BJ (cell line): ENCODE measurements around the gene SNX22. TPM values are rescaled to one million over a fixed set of nuclear protein-coding genes. Genes with fewer than 3 reads are reported as not detected.
A peak's percentile ranks its signal among the peaks of the same experiment; 100 is the strongest.

Experiments used
- CTCF ChIA-PET: fragments of 350-600 bp; formaldehyde crosslinking; extraction: SDS; loops from one replicate; lab custom pipeline; 2021; ENCODE audit warnings: antibody characterized with exemption, inconsistent platforms; lab: Yijun Ruan, JAX
- POLR2A ChIA-PET: fragments of 300-600 bp; sonication (Branson Sonifier 250); formaldehyde crosslinking; extraction: SDS; loops from one replicate; lab custom pipeline; 2021; ENCODE audit warnings: antibody characterized with exemption; lab: Charles Lee
- DNase-seq: peaks from one replicate; pipeline ENCODE4 v3.0.0-alpha.2; 2011; ENCODE audit warnings: low read depth
- H3K27me3 ChIP-seq: 2 replicates; pipeline ENCODE4 v1.6.0; 2011; ENCODE audit warnings: low read length; ENCODE audit not compliant: control insufficient read depth, insufficient read depth
- H3K36me3 ChIP-seq: 2 replicates; pipeline ENCODE4 v1.5.1; 2011; ENCODE audit warnings: low read length; ENCODE audit not compliant: control insufficient read depth, insufficient read depth
- H3K4me3 ChIP-seq: 2 replicates; pipeline ENCODE4 v1.5.1; 2011; ENCODE audit warnings: low read depth, mild to moderate bottlenecking, control low read depth, low read length
- polyA plus RNA-seq: library from polyadenylated mRNA; depleted of rRNA; stranded (reverse); fragments of >200 nt; gene quantifications from 2 replicates; pipeline ENCODE4 v1.2.3, GENCODE V29; 2011
- TF ChIP-seq, protein P1 (sequence below): IDR thresholded peaks from 2 replicates; pipeline ENCODE4 v1.5.1; 2011; ENCODE audit warnings: low read depth, mild to moderate bottlenecking, control low read depth, inconsistent platforms, low read length, moderate library complexity; ENCODE audit not compliant: insufficient read depth

SNX22 gene
- polyA plus RNA-seq, 1 experiment = 0.04 TPM

DNA sequence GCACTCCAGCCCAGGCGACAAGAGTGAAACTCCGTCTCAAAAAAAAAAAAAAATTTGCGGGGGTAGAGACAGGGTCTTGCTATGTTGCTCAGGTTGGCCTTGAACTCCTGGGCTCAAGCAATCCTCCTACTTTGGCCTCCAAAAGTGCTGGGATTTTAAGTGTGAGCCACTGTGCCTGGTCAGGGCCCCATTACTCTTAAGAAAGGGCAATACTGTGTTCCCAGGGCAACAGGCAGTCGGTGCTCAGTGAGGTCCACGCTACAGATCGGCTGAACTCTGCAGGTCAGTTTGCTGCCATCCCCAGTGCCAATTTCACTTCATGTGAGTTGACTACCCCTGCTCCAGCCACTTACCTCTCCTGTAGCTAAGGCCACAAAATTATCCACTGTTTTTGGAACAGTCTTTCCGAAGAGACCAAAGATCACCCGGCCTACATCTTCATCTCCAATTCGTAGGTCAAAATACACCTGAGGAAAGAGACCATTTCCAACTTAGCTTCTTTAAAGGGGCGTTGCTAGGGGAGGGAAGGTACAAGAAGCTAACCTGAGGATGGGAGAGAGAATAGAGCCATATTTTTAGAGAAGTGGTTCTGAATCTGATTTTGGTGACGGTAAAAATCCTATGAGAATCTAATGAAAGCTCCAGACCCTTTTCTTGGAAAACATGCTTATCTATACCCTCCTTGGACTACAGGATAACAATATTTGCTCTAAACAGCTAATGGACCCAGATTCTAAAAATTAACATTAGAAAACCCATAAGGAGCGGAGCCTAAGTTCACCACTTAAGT is 10.4 kb downstream of the SNX22 start:
- TF ChIP-seq, protein P1, sequence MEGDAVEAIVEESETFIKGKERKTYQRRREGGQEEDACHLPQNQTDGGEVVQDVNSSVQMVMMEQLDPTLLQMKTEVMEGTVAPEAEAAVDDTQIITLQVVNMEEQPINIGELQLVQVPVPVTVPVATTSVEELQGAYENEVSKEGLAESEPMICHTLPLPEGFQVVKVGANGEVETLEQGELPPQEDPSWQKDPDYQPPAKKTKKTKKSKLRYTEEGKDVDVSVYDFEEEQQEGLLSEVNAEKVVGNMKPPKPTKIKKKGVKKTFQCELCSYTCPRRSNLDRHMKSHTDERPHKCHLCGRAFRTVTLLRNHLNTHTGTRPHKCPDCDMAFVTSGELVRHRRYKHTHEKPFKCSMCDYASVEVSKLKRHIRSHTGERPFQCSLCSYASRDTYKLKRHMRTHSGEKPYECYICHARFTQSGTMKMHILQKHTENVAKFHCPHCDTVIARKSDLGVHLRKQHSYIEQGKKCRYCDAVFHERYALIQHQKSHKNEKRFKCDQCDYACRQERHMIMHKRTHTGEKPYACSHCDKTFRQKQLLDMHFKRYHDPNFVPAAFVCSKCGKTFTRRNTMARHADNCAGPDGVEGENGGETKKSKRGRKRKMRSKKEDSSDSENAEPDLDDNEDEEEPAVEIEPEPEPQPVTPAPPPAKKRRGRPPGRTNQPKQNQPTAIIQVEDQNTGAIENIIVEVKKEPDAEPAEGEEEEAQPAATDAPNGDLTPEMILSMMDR = no peak
- ChIA-PET CTCF (interaction anchor here (0.6 to 2.7 kb wide), 3 partner anchors 8 to 1058 kb away, joined by 3 to 18 read pairs (median 3); no protein-coding TSS in a partner anchor), POLR2A (interaction anchor here (0.6 kb wide), 1 partner anchor 11 kb away, joined by 6 read pairs; the partner anchor contains the start of gene SNX22)
- DNase-seq = no peak
- Histone ChIP-seq H3K27me3 (no peaks in the 10 kb centered on the region), H3K4me3 (peak overlapping the region; percentile 92), H3K36me3 (peaks cover 27% of the 10 kb centered on the region)

DNA sequence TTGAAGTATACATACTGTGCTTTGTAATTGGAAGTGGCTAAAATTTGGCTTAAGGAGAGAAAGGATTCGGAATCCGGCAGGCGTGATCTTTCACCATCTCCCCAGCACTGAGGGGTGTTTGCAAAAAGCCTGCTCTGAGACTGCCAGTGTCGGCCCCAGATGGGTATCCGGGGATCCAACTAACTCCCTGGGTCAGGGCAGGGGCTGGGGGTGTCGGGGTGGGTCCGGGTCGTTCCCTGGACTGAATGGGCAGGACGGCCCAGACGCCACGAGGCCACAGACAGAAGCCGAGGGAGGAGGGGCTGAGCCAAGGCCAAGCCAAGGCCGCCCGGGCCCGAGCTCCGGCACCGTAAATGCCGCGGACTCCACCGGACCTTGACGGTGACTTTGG is 10.9 kb downstream of the SNX22 start:
- CTCF ChIA-PET = interaction anchor here (0.6 to 2.7 kb wide), 5 partner anchors 9 to 1057 kb away, joined by 3 to 18 read pairs (median 3); no protein-coding TSS in a partner anchor
- Histone ChIP-seq H3K27me3 (no peaks in the 10 kb centered on the region), H3K36me3 (peaks cover 22% of the 10 kb centered on the region), H3K4me3 (peak overlapping the region; percentile 92)
- no peak for DNase-seq
- TF ChIP-seq, protein P1 = no peak
- POLR2A ChIA-PET = interaction anchor here (0.6 to 1.4 kb wide), 3 partner anchors 9 to 225 kb away, joined by 4 to 7 read pairs (median 7); partner anchors contain the start of gene TRIP4

DNA sequence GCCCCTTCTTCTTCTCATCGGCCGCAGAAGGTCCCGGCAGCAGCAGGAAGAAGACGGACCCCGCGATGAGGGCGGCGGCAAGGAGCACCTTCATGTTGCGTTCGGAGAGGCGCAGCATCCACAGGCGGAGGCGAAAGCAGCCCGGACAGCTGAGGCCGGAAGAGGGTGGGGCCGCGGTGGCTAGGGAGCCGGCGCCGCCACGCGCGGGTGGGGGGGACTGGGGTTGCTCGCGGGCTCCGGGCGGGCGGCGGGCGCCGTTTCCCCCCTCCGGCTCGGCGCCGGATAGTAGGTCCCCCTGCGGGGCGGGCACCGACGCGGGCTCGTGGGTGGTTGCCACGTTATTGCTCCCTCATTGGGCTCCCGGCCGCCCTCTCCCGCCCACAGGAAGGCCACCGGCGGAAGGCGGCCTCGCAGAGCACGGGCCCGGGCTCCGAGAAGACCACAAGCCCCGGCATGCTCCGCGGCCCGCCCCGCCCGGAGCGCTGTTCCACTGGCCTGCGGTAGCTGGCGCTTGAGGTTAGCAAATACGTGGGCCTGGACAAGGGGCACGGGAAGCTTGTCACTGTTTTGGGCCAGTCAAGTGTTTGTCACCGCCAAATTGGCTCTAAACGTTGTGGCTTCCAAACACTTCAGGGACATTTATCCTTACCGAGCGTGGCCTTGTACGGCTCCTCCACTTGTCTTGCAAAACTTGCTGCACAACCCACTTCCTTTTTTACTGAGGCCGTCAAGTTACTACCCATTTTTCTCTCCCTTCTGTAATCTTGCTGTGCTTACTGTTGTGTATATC is 11.5 kb downstream of the SNX22 start, which contains the start of gene PPIB:
Gene PPIB, minus strand, starts transcription at position 154 of the 790 bp plus-strand sequence. Its CDS starts 36 bp downstream, at position 118.
- ChIA-PET CTCF (interaction anchor here (0.6 to 2.7 kb wide), 9 partner anchors 9 to 687 kb away, joined by 3 to 18 read pairs (median 3); no protein-coding TSS in a partner anchor), POLR2A (interaction anchor here (0.6 to 1.4 kb wide), 4 partner anchors 10 to 224 kb away, joined by 3 to 7 read pairs (median 6); partner anchors contain the start of gene TRIP4)
- TF ChIP-seq, protein P1 = peak; percentile 57
- H3K27me3 ChIP-seq = no peaks in the 10 kb centered on the region
- H3K36me3 ChIP-seq = peaks cover 18% of the 10 kb centered on the region
- H3K4me3 ChIP-seq = peak within 1 kb of the TSS; percentile 92
- peak; percentile 87 for DNase-seq

DNA sequence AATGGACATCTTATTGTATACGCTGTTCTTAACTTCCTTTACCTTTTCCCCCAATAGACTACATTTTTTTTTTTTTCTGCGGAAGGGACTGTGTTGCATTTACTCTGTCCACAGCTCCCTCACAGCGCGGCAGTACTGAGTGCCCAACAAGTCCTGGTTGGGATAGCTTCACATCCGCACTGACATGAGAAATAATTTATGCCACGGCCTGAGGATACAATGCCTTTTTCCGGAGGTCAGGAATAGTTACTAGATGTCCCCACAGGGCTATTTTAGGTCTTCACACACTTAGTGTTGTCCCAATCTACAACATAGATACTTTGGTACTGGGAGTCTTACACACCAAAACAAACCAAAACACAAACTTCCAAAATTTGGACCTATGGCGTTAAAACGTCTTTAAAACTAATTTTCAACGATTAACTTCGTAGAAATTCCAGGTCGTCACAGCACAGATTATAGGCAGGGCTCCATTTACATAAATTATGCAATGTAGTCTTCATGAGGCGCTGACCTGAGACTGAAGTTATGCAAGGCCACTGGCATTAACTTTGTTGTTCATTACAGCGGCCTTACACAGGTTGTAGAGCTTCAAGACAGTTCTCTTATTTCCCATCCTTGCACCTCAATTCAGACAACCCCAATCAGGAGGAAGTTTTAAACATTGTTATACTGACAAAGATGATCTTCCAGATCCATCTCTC is 12.3 kb downstream of the SNX22 start:
- Histone ChIP-seq H3K4me3 (peak overlapping the region; percentile 32), H3K36me3 (peaks cover 10% of the 10 kb centered on the region), H3K27me3 (no peaks in the 10 kb centered on the region)
- ChIA-PET CTCF (interaction anchor here (0.6 to 2.7 kb wide), 9 partner anchors 10 to 688 kb away, joined by 3 to 18 read pairs (median 4); no protein-coding TSS in a partner anchor), POLR2A (interaction anchor here (0.7 to 1.4 kb wide), 3 partner anchors 11 to 224 kb away, joined by 3 to 7 read pairs (median 4); partner anchors contain the start of gene TRIP4)
- TF ChIP-seq, protein P1 = no peak
- DNase-seq = no peak
